GM19467 (cell line): Measurements from ENCODE around the gene PDE4DIP.
"Not testable (repeated sequence)": the region's sequence is repeated elsewhere in the genome, so short reads cannot be mapped to it uniquely, and the experiment has no call there.

Experiments used
- ATAC-seq: cut with Tn5 transposase; IDR thresholded peaks from one replicate; pipeline ENCODE4 v1.9.1; 2021; ENCODE audit warnings: mild to moderate bottlenecking, moderate library complexity; ENCODE audit not compliant: unreplicated experiment

The PDE4DIP gene

GRCh38 chr1:148868924-148869633 is 24.9 kb downstream of the PDE4DIP start:
- not testable (repeated sequence) for ATAC-seq

GRCh38 chr1:148869634-148869961 is 25.4 kb downstream of the PDE4DIP start:
- not testable (repeated sequence) for ATAC-seq

- not testable (repeated sequence) for ATAC-seq
These were observed 30.5 kb downstream of the PDE4DIP start for GRCh38 chr1:148874408-148875388.

- ATAC-seq = not testable (repeated sequence)
These were observed 35.7 kb downstream of the PDE4DIP start for GRCh38 chr1:148879812-148880416.

- not testable (repeated sequence) for ATAC-seq
These were observed 37.0 kb downstream of the PDE4DIP start for GRCh38 chr1:148881261-148881660.

- ATAC-seq = not testable (repeated sequence)
These were observed 41.0 kb downstream of the PDE4DIP start for GRCh38 chr1:148885219-148885618.

- not testable (repeated sequence) for ATAC-seq
These were observed 42.1 kb downstream of the PDE4DIP start for GRCh38 chr1:148886293-148886692.

- ATAC-seq = not testable (repeated sequence)
These were observed 44.4 kb downstream of the PDE4DIP start for GRCh38 chr1:148888597-148888996.

- ATAC-seq = not testable (repeated sequence)
These were observed 45.2 kb downstream of the PDE4DIP start for GRCh38 chr1:148889267-148890074.

- not testable (repeated sequence) for ATAC-seq
These were observed 45.9 kb downstream of the PDE4DIP start for GRCh38 chr1:148890075-148890568.

- not testable (repeated sequence) for ATAC-seq
These were observed 50.4 kb downstream of the PDE4DIP start for GRCh38 chr1:148894360-148895352.

- not testable (repeated sequence) for ATAC-seq
These were observed 55.8 kb downstream of the PDE4DIP start for GRCh38 chr1:148900026-148900425.

GRCh38 chr1:148900691-148901090 is 56.5 kb downstream of the PDE4DIP start:
- ATAC-seq = not testable (repeated sequence)

GRCh38 chr1:148901150-148901952 is 57.1 kb downstream of the PDE4DIP start:
- not testable (repeated sequence) for ATAC-seq

GRCh38 chr1:148901953-148902341 is 57.7 kb downstream of the PDE4DIP start:
- not testable (repeated sequence) for ATAC-seq

GRCh38 chr1:148909219-148909826 is 65.1 kb downstream of the PDE4DIP start:
- ATAC-seq = not testable (repeated sequence)

GRCh38 chr1:148911303-148911928 is 67.2 kb downstream of the PDE4DIP start:
- ATAC-seq = not testable (repeated sequence)
